ENCODE measurements around the gene RTP3.

- TF ChIP-seq REST (IDR thresholded peaks at IDR 0.05; ENCODE audit: unreplicated experiment) (no peak), CTCF (conservative IDR thresholded peaks at IDR 0.05; ENCODE audit: low read depth in 2 of 2) (no peak), EZH2 (IDR thresholded peaks at IDR 0.05; ENCODE audit: low read depth, unreplicated experiment) (no peak), JUNB (IDR thresholded peaks at IDR 0.05; ENCODE audit: unreplicated experiment) (no peak), ZNF114 (CRISPR knock-in tag; IDR thresholded peaks at IDR 0.05) (no peak), EZH2phosphoT487 (IDR thresholded peaks at IDR 0.05; ENCODE audit: unreplicated experiment) (no peak), CREB1 (CRISPR knock-in tag; IDR thresholded peaks at IDR 0.05; ENCODE audit: low read depth) (no peak), POLR2AphosphoS5 (IDR thresholded peaks at IDR 0.05; ENCODE audit: low read depth) (no peak), STAT1 (IDR thresholded peaks at IDR 0.05; ENCODE audit: unreplicated experiment) (no peak), ZNF331 (CRISPR knock-in tag; IDR thresholded peaks at IDR 0.05; ENCODE audit: low read depth) (no peak)
- TF ChIP-seq, protein P1, sequence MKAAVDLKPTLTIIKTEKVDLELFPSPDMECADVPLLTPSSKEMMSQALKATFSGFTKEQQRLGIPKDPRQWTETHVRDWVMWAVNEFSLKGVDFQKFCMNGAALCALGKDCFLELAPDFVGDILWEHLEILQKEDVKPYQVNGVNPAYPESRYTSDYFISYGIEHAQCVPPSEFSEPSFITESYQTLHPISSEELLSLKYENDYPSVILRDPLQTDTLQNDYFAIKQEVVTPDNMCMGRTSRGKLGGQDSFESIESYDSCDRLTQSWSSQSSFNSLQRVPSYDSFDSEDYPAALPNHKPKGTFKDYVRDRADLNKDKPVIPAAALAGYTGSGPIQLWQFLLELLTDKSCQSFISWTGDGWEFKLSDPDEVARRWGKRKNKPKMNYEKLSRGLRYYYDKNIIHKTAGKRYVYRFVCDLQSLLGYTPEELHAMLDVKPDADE (IDR thresholded peaks at IDR 0.05), result no peak
- TF ChIP-seq, protein P2, sequence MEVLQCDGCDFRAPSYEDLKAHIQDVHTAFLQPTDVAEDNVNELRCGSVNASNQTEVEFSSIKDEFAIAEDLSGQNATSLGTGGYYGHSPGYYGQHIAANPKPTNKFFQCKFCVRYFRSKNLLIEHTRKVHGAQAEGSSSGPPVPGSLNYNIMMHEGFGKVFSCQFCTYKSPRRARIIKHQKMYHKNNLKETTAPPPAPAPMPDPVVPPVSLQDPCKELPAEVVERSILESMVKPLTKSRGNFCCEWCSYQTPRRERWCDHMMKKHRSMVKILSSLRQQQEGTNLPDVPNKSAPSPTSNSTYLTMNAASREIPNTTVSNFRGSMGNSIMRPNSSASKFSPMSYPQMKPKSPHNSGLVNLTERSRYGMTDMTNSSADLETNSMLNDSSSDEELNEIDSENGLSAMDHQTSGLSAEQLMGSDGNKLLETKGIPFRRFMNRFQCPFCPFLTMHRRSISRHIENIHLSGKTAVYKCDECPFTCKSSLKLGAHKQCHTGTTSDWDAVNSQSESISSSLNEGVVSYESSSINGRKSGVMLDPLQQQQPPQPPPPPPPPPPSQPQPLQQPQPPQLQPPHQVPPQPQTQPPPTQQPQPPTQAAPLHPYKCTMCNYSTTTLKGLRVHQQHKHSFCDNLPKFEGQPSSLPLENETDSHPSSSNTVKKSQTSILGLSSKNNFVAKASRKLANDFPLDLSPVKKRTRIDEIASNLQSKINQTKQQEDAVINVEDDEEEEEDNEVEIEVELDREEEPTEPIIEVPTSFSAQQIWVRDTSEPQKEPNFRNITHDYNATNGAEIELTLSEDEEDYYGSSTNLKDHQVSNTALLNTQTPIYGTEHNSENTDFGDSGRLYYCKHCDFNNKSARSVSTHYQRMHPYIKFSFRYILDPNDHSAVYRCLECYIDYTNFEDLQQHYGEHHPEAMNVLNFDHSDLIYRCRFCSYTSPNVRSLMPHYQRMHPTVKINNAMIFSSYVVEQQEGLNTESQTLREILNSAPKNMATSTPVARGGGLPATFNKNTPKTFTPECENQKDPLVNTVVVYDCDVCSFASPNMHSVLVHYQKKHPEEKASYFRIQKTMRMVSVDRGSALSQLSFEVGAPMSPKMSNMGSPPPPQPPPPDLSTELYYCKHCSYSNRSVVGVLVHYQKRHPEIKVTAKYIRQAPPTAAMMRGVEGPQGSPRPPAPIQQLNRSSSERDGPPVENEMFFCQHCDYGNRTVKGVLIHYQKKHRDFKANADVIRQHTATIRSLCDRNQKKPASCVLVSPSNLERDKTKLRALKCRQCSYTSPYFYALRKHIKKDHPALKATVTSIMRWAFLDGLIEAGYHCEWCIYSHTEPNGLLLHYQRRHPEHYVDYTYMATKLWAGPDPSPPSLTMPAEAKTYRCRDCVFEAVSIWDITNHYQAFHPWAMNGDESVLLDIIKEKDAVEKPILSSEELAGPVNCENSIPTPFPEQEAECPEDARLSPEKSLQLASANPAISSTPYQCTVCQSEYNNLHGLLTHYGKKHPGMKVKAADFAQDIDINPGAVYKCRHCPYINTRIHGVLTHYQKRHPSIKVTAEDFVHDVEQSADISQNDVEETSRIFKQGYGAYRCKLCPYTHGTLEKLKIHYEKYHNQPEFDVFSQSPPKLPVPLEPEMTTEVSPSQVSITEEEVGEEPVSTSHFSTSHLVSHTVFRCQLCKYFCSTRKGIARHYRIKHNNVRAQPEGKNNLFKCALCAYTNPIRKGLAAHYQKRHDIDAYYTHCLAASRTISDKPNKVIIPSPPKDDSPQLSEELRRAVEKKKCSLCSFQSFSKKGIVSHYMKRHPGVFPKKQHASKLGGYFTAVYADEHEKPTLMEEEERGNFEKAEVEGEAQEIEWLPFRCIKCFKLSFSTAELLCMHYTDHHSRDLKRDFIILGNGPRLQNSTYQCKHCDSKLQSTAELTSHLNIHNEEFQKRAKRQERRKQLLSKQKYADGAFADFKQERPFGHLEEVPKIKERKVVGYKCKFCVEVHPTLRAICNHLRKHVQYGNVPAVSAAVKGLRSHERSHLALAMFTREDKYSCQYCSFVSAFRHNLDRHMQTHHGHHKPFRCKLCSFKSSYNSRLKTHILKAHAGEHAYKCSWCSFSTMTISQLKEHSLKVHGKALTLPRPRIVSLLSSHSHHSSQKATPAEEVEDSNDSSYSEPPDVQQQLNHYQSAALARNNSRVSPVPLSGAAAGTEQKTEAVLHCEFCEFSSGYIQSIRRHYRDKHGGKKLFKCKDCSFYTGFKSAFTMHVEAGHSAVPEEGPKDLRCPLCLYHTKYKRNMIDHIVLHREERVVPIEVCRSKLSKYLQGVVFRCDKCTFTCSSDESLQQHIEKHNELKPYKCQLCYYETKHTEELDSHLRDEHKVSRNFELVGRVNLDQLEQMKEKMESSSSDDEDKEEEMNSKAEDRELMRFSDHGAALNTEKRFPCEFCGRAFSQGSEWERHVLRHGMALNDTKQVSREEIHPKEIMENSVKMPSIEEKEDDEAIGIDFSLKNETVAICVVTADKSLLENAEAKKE (CRISPR knock-in tag; IDR thresholded peaks at IDR 0.05), result no peak
Observed at GRCh38 chr3:46537316-46537715, 39.5 kb downstream of the RTP3 start.

Measured in GM23338 (cell line).